ENCODE results near the gene ATG9B.
"Not testable (repeated sequence)": the region's sequence is repeated elsewhere in the genome, so short reads cannot be mapped to it uniquely, and the experiment has no call there.

Gene ATG9B

GRCh38 chr7:151058781-151059366 is 34.6 kb upstream of the ATG9B start:
- no peak for DNase-seq

- DNase-seq = peak; percentile 96
These were observed 33.9 kb upstream of the ATG9B start for GRCh38 chr7:151057989-151058780.

GRCh38 chr7:151057506-151057988 is 33.3 kb upstream of the ATG9B start, which contains the start of gene CDK5:
CDK5 (minus strand) TSS chr7:151057897; CDS start chr7:151057848, 49 bp downstream.
- DNase-seq = no peak

- DNase-seq = no peak
These were observed 32.6 kb upstream of the ATG9B start for GRCh38 chr7:151056666-151057505.

DNA sequence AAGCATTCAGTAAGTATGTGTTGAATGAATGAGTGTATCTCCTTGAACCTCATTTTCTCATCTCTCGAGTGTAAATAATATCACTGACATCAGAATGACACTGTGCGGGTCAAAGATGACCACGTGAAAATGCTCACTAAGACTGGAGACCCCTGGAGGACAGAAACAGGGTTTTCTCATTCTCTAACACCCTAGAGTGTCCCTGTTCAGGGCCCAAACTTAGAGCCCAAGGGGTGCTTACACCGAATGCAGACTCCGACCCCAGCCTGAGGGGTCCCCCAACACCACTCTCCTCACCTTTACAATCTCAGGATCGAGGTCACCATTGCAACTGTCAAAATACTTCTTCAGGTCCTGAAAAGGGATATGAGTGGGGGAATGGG is 32.0 kb upstream of the ATG9B start:
- no peak for DNase-seq

DNA sequence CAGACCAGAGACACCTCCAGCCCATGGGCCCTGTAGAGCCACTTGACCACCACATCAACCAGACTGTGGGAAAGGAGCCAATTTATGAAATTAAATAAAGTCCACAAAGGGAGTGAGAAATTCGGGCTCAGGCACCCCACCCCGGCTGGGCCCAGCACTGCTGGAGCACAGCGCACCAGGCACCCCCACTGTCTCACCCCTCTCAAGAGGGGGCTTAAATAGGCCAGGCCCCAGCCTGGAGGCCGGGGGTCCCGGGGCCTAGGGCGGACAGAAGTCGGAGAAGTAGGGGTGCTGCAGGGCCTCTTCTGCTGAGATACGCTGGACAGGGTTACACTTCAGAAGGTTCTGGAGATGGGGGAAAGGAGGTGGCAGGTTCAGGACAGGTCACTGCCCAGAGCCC is 29.5 kb upstream of the ATG9B start:
- DNase-seq = no peak

GRCh38 chr7:151053096-151053495 is 28.8 kb upstream of the ATG9B start:
- no peak for DNase-seq

GRCh38 chr7:151051108-151051507 is 26.8 kb upstream of the ATG9B start:
- DNase-seq = peak; percentile 35

- no peak for DNase-seq
These were observed 24.7 kb upstream of the ATG9B start for GRCh38 chr7:151048911-151049463.

GRCh38 chr7:151047976-151048815 is 23.9 kb upstream of the ATG9B start, which contains the start of gene ASIC3:
ASIC3 (plus strand) TSS chr7:151048531; CDS start chr7:151048886, 355 bp downstream.
- DNase-seq = no peak

DNA sequence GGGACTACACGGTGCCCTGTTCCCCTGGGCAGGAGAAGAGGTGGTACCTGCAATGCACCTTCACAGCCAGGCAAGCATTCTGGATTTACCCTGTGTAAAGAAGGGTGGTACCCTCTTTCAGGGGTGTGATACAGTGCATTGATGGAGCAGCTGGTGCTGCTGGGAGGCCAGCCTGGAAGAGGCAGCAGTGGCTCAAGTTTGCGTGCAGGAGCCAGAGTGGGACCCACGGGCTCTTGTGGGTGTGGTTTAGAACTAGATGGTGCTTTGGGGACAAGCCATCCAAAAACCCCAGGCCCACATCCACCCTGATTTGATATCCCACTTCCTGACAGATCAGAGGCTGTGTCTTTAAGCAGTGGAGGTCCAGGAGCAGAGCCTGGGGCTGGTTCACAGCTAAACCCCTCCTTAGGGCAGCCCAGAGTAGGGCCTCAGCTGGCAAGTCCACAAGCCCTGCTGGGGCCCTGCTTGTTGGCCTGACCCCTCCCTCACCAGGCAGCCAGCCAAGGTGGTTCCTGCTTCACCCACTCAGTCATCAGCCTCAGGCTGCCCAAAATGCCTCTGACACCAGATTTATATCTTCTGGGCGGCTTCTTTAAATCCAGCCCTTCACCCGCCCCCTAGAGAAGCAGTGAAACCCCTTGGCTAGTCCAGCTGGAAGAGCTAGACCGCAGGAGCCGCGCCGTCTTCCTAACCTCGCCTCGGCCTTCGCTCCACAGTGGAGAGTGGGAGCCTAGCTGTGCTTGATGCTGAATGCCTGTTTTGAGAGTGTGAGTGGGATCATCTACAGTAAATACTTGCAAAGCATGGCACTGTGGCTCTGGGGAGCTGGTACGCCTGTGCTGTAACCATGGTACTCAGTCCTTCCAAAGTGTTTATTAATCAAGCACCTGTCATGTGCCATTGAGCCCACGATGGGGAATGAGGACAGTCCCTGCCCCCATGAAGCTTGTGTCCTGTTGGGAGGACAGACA is 22.6 kb upstream of the ATG9B start:
- DNase-seq = no peak

DNA sequence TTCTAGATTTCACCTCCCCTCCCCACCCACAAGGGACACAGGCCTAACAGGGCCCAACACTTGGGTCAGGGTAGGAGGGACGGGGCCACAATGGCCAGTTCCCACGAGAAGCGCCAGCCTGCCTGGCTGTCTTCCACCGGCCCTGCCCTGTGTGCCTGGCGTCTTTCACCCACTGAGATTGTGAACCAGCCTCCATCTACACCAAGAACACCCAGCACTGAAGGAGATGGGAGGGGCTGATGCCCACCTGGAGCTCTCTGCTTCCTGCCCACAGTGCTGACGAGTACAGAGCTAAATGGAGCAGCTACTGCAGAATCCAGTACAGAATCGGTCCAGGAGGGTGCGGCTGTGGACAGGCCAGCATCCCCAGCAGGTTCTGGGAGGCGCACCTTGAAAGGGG is 21.7 kb upstream of the ATG9B start:
- no peak for DNase-seq

DNA sequence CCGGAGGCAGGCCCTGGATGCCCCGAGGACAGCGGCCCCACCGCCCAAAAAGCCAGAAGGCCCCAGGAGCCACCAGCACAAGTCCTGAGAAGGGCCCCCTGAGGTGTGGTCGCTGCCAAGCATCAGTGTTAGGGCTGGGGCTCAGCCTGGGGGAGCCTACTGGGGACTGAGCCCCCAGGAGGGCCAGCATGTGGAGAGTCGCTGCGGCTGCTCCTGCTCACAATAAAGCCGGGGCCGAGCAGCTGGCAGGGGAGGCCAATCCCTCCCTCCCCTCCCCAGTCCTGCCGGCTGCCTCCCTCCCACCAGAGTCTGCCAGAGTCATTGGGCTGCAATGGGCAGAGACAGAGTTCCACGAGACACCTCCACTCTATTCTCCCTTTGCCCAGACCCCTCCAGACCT is 21.0 kb upstream of the ATG9B start:
- DNase-seq = no peak

GRCh38 chr7:151043959-151044358 is 19.7 kb upstream of the ATG9B start:
- DNase-seq = no peak

GRCh38 chr7:151043449-151043848 is 19.2 kb upstream of the ATG9B start:
- DNase-seq = not testable (repeated sequence)

DNA sequence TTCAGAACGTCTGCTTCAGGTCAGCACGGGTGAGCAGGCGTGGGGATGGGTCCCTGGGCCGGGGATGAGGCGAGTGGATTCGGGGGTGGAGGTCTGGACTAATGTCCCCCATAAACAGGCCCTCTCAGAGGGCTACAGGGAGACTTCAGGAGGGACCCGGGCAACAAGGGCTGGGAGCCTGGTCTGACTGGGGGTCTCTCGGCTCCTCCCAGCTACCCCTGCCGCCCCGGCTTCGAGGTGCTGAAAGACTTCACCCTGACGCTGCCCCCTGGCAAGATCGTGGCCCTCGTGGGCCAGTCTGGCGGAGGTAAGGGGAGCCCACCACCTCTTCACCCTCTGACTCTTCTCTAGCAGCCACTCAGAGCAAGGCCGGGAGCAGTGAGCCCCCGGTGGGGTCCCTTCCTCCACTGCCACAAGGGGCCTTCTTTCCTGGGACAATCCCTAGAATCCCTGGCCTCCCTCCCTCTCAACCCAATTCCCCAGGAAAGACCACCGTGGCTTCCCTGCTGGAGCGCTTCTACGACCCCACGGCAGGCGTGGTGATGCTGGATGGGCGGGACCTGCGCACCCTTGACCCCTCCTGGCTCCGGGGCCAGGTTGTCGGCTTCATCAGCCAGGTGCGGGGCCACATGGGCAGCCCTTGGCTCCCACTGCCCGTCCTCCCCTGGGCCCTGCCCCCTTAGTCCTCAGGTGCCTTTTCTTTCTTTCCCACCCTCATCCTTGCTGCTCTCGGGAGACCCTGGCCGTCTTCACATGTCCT is 16.5 kb upstream of the ATG9B start:
- no peak for DNase-seq

DNA sequence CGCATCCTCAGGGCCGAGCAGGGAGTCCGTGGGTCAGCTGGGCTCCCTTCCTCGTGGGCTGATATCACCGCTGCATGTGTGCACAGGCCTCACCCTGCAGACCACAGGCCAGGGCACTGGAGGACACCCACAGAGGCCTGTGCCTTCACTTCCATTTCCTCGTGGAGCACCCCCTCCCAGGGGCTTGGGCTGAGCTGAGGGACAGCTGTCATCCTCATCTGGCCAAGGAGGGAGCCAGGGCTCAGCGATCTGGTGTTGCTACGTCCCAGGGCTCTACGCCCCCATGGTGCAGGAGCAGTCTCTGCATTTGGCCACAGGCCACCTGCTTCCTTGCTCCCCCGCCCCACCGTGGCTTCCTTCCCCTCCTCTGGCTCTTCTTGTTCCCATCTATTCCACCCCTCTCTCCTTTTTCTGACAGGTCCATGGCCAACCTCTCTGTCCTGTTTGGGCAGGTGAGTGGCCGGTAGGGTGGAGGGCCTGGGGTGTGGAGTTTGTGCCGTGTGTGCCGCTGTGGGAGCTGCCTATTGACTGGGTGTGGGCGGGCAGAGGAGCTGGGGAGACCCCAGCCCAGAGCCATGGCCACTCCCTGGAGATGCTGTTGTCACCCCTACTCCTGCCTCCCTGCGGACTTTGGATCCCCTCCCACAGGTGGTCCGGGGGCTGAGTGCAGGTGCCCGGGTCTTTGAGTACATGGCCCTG is 15.7 kb upstream of the ATG9B start:
- no peak for DNase-seq

DNA sequence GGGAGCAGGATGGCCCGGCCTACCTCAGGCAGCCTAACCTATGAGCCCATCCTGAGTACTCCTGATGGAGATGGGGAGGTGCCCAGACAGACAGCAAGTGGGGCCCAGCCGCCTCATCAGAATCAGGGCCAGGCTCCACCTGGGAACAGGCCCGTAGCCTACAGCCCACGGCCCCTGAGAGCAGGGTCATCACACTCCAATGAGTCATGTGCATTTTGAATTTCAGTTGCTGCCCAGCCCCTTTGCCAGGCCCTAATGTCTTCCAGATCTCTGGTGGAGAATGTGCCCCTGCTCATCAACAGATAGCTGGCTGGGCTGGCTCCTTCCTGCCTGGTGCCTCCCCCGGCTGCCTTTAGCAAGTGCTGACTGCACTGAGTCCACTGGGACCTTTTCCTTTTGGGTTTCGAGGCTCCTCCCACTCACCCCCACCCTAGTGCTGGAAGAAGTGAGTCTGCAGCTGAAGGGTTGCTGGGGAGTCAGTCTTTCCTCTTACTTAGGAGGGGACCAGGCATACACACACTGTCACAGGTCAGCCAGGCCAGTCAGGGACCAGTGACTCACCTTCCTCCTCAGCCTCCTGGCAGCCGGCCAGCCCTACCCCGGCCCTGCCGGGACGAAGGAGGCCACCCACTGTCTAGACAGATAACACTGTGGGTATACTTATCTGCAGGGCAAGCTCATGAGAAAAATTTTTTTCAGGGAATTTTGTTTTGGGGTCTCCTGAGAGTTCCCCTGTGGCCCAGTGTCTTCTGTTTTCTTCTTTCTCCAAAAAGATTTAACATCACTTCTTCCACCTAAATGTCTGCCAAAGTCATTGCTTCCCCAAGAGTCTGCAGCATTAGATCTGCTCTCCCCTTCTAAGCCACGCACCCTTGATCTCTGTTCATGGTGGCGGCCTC is 14.9 kb upstream of the ATG9B start:
- DNase-seq = peak; percentile 70

All from activated CD8-positive, alpha-beta memory T cell treated with anti-CD3 and anti-CD28 coated beads, Interleukin-2, amount 50 U/mL, for 4 hours (primary cell).